Aorta (tissue), 5 donors: ENCODE results near the gene INAFM1. TPM values are rescaled to one million over a fixed set of nuclear protein-coding genes. Genes with fewer than 3 reads are reported as not detected.

Experiments
- ATAC-seq: fragments of 200-7000 bp; cut with Tn5 transposase; one replicate; pipeline ENCODE4 v1.9.1; 2022; ENCODE audit warnings: moderate library complexity; ENCODE audit not compliant: low FRiP score
- DNase-seq, 2 donors: peaks; one replicate each; pipeline ENCODE4 v3.0.0-alpha.2; 2020
- H3K27ac ChIP-seq, 2 donors: one replicate each; pipeline ENCODE4 v1.5.1; 2013; ENCODE audit warnings: low read length in 2 of 2, mild to moderate bottlenecking in 2 of 2, moderate library complexity in 2 of 2, control low read depth in 1 of 2, inconsistent platforms in 1 of 2, low read depth in 1 of 2
- H3K27me3 ChIP-seq, 2 donors: one replicate each; pipeline ENCODE4 v1.6.1; 2013; ENCODE audit warnings: control low read depth in 1 of 2, low read length in 1 of 2, mild to moderate bottlenecking in 1 of 2, moderate library complexity in 1 of 2; ENCODE audit not compliant: insufficient read depth in 2 of 2, control insufficient read depth in 1 of 2
- H3K36me3 ChIP-seq, 2 donors: one replicate each; pipeline ENCODE4 v1.6.1; 2013; ENCODE audit warnings: control low read depth in 1 of 2, low read length in 1 of 2, mild to moderate bottlenecking in 1 of 2; ENCODE audit not compliant: insufficient read depth in 2 of 2, control insufficient read depth in 1 of 2
- H3K4me1 ChIP-seq, 2 donors: one replicate each; pipeline ENCODE4 v1.6.1; 2013; ENCODE audit warnings: low read length in 2 of 2, control low read depth in 1 of 2, mild to moderate bottlenecking in 1 of 2, moderate library complexity in 1 of 2; ENCODE audit not compliant: insufficient read depth in 2 of 2, control insufficient read depth in 1 of 2
- H3K4me3 ChIP-seq, 2 donors: one replicate each; pipeline ENCODE4 v1.5.1; 2013; ENCODE audit warnings: low read length in 2 of 2, control low read depth in 1 of 2, mild to moderate bottlenecking in 1 of 2
- H3K9me3 ChIP-seq: one replicate; pipeline ENCODE4 v1.6.1; 2013; ENCODE audit warnings: mild to moderate bottlenecking, low read length; ENCODE audit not compliant: control insufficient read depth
- WGBS, 2 donors: extraction: QIAGEN DNeasy Blood & Tissue Kit; methylation state at CpG; one replicate each; pipeline ENCODE4 v1.1.7; 2013; 5-methylcytosine and 5-hydroxymethylcytosine counted together
- intact Hi-C, 2 donors: fragments of 100-400 bp; cut with DNase I; formaldehyde crosslinking; loops; one replicate each; pipeline versions ENCODE4 v1.14.2 to v1.15.0; 2022
- polyA plus RNA-seq, 2 donors: library from polyadenylated mRNA; stranded (reverse); fragments of 200-250 nt; gene quantifications; one replicate each; pipeline ENCODE4 v1.2.3, GENCODE V29; 2013
- total RNA-seq, 2 donors: library from RNA; stranded (reverse); fragmentation: NEBNext Ultra II Directional; extraction: Animal tissue kit (Norgen Biotek cat#: 25700); gene quantifications; one replicate each; pipeline ENCODE4 v1.2.1, GENCODE V29; 2021
- donor health status: healthy with polysubstance abuse.
- donor health status: Bipolar disorder and iron deficiency.
- donor health status: DM: no; HTN: no; CAD: no.
- donor health status: DM: no; HTN: no; CAD: no.
- donor health status: DM: yes; HTN: yes; CAD: no.

INAFM1 gene
- total and polyA plus RNA-seq, 4 donors, result 5.4 to 81.7 (median 37.1) TPM

DNA sequence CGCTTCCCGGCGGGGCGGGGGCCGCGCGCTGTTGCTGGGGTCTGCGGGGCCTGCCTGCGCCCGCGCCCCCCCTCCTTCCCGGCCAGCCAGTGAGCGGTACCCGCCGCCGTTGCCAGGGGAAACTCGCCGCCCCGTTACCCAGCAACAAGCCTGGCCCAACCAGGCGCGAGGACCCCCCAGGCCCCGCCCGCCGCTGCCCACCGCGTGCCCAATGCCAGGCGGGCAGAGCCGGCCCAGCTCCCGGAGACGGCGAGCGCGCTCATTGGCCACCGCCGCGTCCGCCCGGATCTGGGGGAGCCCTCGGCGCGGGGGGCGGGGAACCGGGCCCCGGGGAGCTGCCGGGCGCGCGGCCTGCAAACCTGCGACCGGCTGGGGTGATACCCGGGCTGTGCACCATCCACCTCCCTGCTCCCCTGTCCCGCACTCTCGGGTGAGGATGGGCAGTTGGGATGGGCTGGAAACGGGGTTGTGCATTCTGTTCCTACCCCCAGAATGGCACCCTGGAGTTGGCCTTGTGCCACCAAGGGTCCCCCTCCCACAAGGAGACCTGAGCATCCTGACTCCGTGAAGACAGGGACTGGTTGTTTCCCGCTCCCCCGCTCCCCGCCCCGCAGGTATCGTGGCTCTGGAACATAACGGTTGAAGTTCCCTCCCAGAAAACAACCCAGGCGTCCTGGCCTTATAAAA, 34.9 kb upstream of the INAFM1 start:
- Histone ChIP-seq H3K27me3 (no peaks in the 10 kb centered on the region), H3K4me1 (no peaks in the 10 kb centered on the region), H3K27ac (no peak overlapping the region), H3K9me3 (no peaks in the 10 kb centered on the region), H3K4me3 (no peak overlapping the region), H3K36me3 (no peaks in the 10 kb centered on the region)
- intact Hi-C loops, result loop anchor here in 1 of 2 donors (10.0 kb wide), 2 partner anchors 45 to 165 kb away; no protein-coding TSS in a partner anchor
- 2% methylated on average over 37 to 62 of the region's 62 CpGs for WGBS, 2 donors
- ATAC-seq, result no peak
- peak; percentile 83 to 93 for DNase-seq

DNA sequence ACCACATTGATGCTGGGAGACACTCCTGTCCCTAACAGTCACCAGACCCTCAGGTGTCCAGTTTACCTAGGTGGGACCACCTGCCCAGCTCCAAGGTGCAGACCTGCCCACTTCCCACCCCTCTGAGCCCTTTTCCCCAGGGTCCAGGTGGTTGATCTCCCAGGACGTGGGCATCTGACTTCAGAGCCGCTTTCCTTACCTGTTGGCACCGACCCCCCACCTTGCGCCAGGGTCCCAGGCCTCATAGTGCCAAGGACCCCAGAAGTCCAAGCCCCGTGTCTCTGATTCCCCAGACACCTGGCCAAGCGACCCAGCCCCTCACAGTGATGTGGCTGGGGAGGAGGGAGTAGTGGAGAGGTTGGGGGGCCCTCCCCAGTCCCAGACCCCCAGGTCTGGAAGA, 34.1 kb upstream of the INAFM1 start:
- no peak overlapping the region for H3K4me3 ChIP-seq
- H3K4me1 ChIP-seq, result no peaks in the 10 kb centered on the region
- no peak overlapping the region for H3K27ac ChIP-seq
- H3K27me3 ChIP-seq, result no peaks in the 10 kb centered on the region
- DNase-seq, result no peak
- intact Hi-C loops, result loop anchor here in 1 of 2 donors (10.0 kb wide), 2 partner anchors 46 to 166 kb away; no protein-coding TSS in a partner anchor
- no peak for ATAC-seq
- no peaks in the 10 kb centered on the region for H3K36me3 ChIP-seq
- no peaks in the 10 kb centered on the region for H3K9me3 ChIP-seq
- WGBS, 2 donors, result 37 to 47% methylated on average over 6 of the region's 6 CpGs

DNA sequence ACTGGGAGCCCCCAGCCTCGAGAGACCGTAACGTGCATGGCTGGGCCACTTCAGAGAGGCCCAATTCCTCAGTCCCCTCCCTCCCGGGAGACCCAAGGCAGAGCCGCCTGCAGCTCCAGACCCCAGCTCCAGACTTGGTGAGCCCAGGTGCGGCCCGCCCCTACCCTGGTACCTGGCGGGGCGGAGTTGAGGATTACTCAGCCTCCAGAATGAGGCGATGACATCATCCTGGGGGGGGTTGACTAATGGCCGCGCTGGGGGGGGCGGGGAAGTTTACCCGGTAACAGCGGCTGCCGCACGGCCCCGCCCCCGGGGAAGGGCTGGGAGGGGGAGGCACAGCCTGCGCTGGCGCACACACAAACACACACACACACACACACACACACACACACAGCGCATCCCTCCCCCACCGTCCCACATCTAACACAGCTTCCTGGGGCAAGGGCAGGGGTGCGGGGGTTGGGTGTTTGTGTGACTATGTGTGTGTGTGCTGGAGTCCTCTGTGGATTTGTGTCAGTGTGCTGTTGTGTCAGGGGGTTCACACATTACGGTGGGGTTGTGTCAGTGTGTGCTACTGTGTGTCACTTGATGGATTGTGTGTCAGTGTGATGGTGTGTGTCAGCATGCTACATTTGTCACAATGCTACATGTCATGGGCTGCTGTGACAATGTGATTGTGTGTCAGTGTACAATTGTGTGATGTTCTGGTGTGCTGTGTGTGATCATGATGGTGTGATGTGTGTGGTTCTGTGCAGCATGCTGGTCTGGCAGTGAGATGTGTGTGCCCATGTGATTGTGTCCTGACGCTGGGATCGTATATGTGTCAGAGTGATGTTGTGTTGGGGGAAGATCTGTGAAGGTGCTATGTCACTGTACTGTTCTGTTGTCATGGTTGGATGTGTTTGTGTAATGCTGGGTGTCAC, 33.4 kb upstream of the INAFM1 start:
- no peaks in the 10 kb centered on the region for H3K27me3 ChIP-seq
- H3K4me3 ChIP-seq, result no peak overlapping the region
- DNase-seq, result peak; percentile 82 to 94
- 4 to 8% methylated on average over 16 to 27 of the region's 27 CpGs for WGBS, 2 donors
- intact Hi-C loops, result loop anchor here in 1 of 2 donors (10.0 kb wide), 2 partner anchors 46 to 166 kb away; no protein-coding TSS in a partner anchor
- no peaks in the 10 kb centered on the region for H3K4me1 ChIP-seq
- H3K36me3 ChIP-seq, result no peaks in the 10 kb centered on the region
- H3K9me3 ChIP-seq, result no peaks in the 10 kb centered on the region
- H3K27ac ChIP-seq, result no peak overlapping the region
- peak; percentile 58 for ATAC-seq

DNA sequence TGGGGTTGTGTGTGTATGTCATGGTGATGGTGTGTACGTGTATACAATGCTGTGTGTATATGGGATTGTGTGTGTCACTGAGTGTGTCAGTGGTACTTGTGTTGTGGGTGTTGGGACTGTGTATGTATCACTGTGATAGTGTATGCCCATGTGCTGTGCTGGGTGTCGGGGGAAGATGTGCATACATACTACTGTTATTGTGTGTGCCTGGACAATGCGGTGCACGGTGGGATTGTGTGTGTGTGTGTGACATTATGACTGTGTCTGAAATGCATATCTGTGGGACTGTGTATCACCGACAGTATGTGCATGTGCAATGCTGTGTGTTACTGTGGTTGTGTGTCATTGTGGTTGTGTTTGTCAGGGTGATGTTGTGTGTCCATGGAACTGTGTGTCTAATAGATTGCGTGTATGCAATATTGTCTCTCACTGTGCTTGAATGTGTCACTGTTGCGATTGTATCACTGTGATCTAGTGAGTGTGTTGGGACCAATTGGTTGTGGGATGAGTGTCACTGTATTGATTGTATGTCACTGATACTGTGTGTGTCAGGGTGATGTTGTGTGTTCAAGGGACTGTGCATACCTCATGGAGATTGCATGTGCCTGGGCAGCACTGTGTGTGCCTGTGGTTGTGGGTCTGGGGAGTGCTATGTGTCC, 32.6 kb upstream of the INAFM1 start:
- WGBS, 2 donors, result 73 to 75% methylated on average over 7 of the region's 7 CpGs
- H3K27ac ChIP-seq, result no peak overlapping the region
- H3K27me3 ChIP-seq, result no peaks in the 10 kb centered on the region
- no peak overlapping the region for H3K4me3 ChIP-seq
- H3K36me3 ChIP-seq, result no peaks in the 10 kb centered on the region
- no peaks in the 10 kb centered on the region for H3K9me3 ChIP-seq
- ATAC-seq (no peak), DNase-seq (no peak)
- no peaks in the 10 kb centered on the region for H3K4me1 ChIP-seq
- intact Hi-C loops, result loop anchor here (2.0 to 10.0 kb wide), 3 partner anchors 15 to 167 kb away; no protein-coding TSS in a partner anchor

DNA sequence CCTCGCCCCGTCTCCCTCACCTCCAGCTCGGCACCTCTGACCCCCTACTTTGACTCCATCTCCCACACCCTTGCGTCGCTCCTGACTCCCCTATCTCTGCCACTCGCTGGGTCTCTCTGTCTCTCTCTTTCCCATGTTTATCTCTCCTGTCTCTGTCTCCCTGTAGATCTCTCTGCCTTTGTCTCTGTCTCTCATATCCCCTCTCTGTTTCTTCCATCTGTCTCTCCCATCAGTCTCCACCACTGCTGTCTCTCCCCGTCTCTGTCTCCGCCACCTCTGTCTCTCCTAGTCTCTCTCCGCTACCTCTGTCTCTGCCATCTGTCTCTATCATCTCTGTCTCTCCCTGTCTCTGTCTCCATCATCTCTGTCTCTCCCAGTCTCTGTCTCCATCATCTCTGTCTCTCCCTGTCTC, 31.3 kb upstream of the INAFM1 start:
- DNase-seq (no peak), ATAC-seq (no peak)
- Histone ChIP-seq H3K9me3 (no peaks in the 10 kb centered on the region), H3K4me3 (no peak overlapping the region), H3K27me3 (no peaks in the 10 kb centered on the region), H3K4me1 (no peaks in the 10 kb centered on the region), H3K27ac (no peak overlapping the region), H3K36me3 (no peaks in the 10 kb centered on the region)
- intact Hi-C loops, result loop anchor here (2.0 to 10.0 kb wide), 3 partner anchors 17 to 169 kb away; no protein-coding TSS in a partner anchor
- WGBS, 2 donors, result 18 to 20% methylated on average over 6 to 9 of the region's 9 CpGs

DNA sequence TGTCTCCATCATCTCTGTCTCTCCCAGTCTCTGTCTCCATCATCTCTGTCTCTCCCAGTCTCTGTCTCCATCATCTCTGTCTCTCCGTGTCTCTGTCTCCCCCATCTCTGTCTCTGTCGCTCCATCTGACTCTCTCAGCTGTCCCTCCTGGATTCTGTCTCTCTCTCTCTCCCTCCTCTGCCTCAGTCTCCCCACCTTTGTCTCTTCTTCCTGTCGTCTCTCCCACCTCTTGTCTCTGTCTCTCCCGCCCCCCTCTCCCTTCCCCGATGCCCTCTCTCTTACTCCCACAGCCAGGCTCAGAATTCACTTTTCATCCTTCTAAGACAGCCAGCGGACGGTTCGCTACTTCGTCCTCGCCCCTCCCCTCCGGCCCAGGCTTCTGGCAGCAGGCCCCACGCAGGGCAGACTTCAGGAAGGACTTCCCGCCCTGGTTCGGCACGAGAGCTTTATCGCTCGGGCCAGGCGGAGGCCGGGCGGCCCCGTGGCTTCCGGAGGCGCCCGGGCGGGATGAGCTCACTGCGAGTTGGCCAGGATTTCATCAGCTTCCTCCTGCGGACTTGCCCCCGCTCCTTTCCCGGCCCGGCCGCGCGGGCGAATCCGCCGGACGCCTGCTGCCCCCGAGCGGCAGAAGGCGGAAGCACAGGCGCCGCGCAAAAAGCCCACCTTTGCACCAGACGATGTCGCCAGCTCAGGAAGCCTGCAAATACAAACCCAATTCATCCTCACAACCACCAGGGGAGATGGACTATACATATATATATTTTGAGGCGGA, 30.7 kb upstream of the INAFM1 start:
- Histone ChIP-seq H3K4me3 (peak overlapping the region in 1 of 2 donors; percentile 30), H3K27ac (peak overlapping the region in 1 of 2 donors; percentile 89), H3K4me1 (no peaks in the 10 kb centered on the region), H3K27me3 (no peaks in the 10 kb centered on the region), H3K36me3 (no peaks in the 10 kb centered on the region), H3K9me3 (no peaks in the 10 kb centered on the region)
- peak; percentile 96 to 98 for DNase-seq
- 2% methylated on average over 43 to 46 of the region's 46 CpGs for WGBS, 2 donors
- intact Hi-C loops, result loop anchor here (1.0 to 10.0 kb wide), 5 partner anchors 17 to 169 kb away; no protein-coding TSS in a partner anchor
- peak; percentile 94 for ATAC-seq

DNA sequence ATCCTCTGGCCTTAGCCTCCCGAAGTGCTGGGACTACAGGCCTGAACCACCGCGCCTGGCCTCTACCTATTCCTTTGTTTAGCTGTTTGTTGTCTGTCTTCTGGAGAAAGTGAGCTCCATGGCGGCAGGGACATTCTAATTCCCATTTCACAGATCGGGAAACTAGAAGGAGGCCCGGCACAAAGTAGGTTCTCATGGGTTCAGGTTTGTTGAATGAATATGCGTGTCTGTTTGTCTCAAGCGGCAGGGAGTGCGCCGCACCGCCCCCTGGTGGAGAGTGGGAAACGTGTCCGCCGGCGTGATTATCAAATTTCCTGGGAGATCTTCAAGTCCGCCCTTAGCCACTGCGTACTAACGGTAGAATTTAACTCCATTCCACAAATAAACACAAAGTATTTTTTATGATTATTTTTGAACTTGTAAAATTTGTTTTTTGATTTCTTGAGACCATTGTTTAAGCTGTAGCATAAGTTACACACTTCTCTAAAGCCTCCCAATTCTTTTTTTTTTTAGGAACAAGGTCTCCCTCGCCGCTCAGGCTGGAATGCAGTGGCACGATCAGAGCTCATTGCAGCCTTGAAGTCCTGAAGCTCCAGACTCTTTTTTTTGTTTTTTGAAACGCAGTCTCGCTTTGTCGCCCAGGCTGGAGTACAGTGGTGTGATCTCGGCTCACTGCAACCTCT, 27.2 kb upstream of the INAFM1 start:
- 25 to 26% methylated on average over 25 of the region's 25 CpGs for WGBS, 2 donors
- no peaks in the 10 kb centered on the region for H3K4me1 ChIP-seq
- no peaks in the 10 kb centered on the region for H3K27me3 ChIP-seq
- H3K36me3 ChIP-seq, result no peaks in the 10 kb centered on the region
- H3K4me3 ChIP-seq, result no peak overlapping the region
- ATAC-seq (peak; percentile 56), DNase-seq (peak; percentile 86 to 95)
- no peaks in the 10 kb centered on the region for H3K9me3 ChIP-seq
- intact Hi-C loops, result loop anchor here (1.0 to 10.0 kb wide), 4 partner anchors 35 to 173 kb away; no protein-coding TSS in a partner anchor
- H3K27ac ChIP-seq, result no peak overlapping the region
